ENCODE measurements around the gene OR8B12. TPM values are rescaled to one million over a fixed set of nuclear protein-coding genes. Genes with fewer than 3 reads are reported as not detected.

The OR8B12 gene
- total and polyA plus RNA-seq, 10 of the 15 experiments (the other 5 are each of a cell fraction or from before 2014, with no cell fraction given) = not detected

DNA sequence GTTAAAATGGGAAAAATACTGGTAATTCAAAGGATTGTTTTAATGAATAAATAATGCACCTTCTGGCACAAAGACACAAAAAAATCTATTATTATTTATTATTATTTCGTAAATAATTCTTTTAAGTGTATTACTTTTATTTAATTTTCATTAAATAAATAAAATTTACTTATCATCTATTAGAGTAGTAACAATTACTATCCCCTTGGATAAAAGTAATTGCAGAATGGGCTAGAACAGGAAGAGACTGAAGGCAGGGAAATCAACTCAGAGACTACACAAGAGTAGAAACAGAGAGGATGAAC lies 23.0 kb downstream of the OR8B12 start:
- in situ Hi-C loops (cut with MboI) (no loop called here), intact Hi-C loops (cut with micrococcal nuclease; ENCODE audit: unreplicated experiment) (no loop called here)
- no peaks in the 10 kb centered on the region for H3K9me3 ChIP-seq (replicated peaks; ENCODE audit: control insufficient read depth, insufficient read depth, low read length)
- H4K20me1 ChIP-seq (ENCODE audit: control insufficient read depth, insufficient read depth) = no peaks in the 10 kb centered on the region
- no peak overlapping the region for H3K9ac ChIP-seq (ENCODE audit: control insufficient read depth, insufficient read depth, low read length)
- BruUV-seq (replicated peaks) = no TSS peak
- POLR2A ChIA-PET = no interaction called here
- no peaks in the 10 kb centered on the region for H3K4me1 ChIP-seq (ENCODE audit: control insufficient read depth, insufficient read depth, low read length)
- SMC1A ChIA-PET (ENCODE audit: uncharacterized antibody, unreplicated experiment) = no interaction called here
- CTCF ChIA-PET = interaction anchor here (0.6 kb wide), 1 partner anchor 50 kb away, joined by 3 read pairs; no protein-coding TSS in a partner anchor
- H3K4me2 ChIP-seq (ENCODE audit: control insufficient read depth, insufficient read depth) = no peak overlapping the region
- 0% methylated on average over 1 of the region's 1 CpG for WGBS (ENCODE audit: insufficient coverage, insufficient replicate concordance, low lambda C conversion rate, missing lambda C conversion rate)
- H2AFZ ChIP-seq (ENCODE audit: control insufficient read depth, low read depth, low read length) = no peak overlapping the region
- no peak overlapping the region for H3K4me3 ChIP-seq
- H3K27me3 ChIP-seq (replicated peaks in 1 of 2; ENCODE audit: control insufficient read depth in 2 of 2, insufficient read depth in 2 of 2, low read length in 1 of 2) = peaks cover 0 to 6% of the 10 kb centered on the region in 2 experiments; a peak in 1 of 4 replicates
- DNase-seq (ENCODE audit: low read depth, low spot score) (no peak), ATAC-seq (no peak), FAIRE-seq (no peak)
- no peak overlapping the region for H3K27ac ChIP-seq (ENCODE audit: control insufficient read depth, insufficient read depth)
- H3K36me3 ChIP-seq (ENCODE audit: control insufficient read depth in 2 of 2, insufficient read depth in 2 of 2, low read length in 1 of 2) = no peaks in the 10 kb centered on the region
- RAD21 ChIA-PET (ENCODE audit: unreplicated experiment) = no interaction called here
- no peaks in the 10 kb centered on the region for H3K79me2 ChIP-seq (ENCODE audit: control insufficient read depth, insufficient read depth, low read length)
- TF ChIP-seq WRNIP1 (IDR thresholded peaks at IDR 0.05; ENCODE audit: borderline replicate concordance, low read depth, low read length) (no peak), FOXM1 (IDR thresholded peaks at IDR 0.05; ENCODE audit: low read depth, low read length) (no peak), CBX3 (IDR thresholded peaks at IDR 0.05; ENCODE audit: borderline replicate concordance, low read depth) (no peak), TBL1XR1 (IDR thresholded peaks at IDR 0.05; ENCODE audit: low read depth, low read length) (no peak), ZNF217 (IDR thresholded peaks at IDR 0.05) (no peak), TARDBP (IDR thresholded peaks at IDR 0.05; ENCODE audit: borderline replicate concordance) (no peak), IKZF2 (IDR thresholded peaks at IDR 0.05) (no peak), MXI1 (IDR thresholded peaks at IDR 0.05; ENCODE audit: low read depth, low read length) (no peak), TCF12 (IDR thresholded peaks at IDR 0.05; ENCODE audit: low read depth, low read length) (no peak), MTA2 (IDR thresholded peaks at IDR 0.05; ENCODE audit: low read depth) (no peak), SIX5 (IDR thresholded peaks at IDR 0.05; ENCODE audit: low read depth, low read length, severe bottlenecking) (no peak)
- TF ChIP-seq, protein P1, sequence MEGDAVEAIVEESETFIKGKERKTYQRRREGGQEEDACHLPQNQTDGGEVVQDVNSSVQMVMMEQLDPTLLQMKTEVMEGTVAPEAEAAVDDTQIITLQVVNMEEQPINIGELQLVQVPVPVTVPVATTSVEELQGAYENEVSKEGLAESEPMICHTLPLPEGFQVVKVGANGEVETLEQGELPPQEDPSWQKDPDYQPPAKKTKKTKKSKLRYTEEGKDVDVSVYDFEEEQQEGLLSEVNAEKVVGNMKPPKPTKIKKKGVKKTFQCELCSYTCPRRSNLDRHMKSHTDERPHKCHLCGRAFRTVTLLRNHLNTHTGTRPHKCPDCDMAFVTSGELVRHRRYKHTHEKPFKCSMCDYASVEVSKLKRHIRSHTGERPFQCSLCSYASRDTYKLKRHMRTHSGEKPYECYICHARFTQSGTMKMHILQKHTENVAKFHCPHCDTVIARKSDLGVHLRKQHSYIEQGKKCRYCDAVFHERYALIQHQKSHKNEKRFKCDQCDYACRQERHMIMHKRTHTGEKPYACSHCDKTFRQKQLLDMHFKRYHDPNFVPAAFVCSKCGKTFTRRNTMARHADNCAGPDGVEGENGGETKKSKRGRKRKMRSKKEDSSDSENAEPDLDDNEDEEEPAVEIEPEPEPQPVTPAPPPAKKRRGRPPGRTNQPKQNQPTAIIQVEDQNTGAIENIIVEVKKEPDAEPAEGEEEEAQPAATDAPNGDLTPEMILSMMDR (IDR thresholded peaks at IDR 0.05 in 2 of 3, conservative IDR thresholded peaks at IDR 0.05 in 1 of 3; ENCODE audit: control insufficient read depth in 2 of 3, extremely low read depth in 1 of 3, insufficient read depth in 1 of 3, low read depth in 3 of 3, low read length in 3 of 3) = no peak
- TF ChIP-seq, protein P2, sequence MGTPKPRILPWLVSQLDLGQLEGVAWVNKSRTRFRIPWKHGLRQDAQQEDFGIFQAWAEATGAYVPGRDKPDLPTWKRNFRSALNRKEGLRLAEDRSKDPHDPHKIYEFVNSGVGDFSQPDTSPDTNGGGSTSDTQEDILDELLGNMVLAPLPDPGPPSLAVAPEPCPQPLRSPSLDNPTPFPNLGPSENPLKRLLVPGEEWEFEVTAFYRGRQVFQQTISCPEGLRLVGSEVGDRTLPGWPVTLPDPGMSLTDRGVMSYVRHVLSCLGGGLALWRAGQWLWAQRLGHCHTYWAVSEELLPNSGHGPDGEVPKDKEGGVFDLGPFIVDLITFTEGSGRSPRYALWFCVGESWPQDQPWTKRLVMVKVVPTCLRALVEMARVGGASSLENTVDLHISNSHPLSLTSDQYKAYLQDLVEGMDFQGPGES (IDR thresholded peaks at IDR 0.05) = no peak
- TF ChIP-seq, protein P3, sequence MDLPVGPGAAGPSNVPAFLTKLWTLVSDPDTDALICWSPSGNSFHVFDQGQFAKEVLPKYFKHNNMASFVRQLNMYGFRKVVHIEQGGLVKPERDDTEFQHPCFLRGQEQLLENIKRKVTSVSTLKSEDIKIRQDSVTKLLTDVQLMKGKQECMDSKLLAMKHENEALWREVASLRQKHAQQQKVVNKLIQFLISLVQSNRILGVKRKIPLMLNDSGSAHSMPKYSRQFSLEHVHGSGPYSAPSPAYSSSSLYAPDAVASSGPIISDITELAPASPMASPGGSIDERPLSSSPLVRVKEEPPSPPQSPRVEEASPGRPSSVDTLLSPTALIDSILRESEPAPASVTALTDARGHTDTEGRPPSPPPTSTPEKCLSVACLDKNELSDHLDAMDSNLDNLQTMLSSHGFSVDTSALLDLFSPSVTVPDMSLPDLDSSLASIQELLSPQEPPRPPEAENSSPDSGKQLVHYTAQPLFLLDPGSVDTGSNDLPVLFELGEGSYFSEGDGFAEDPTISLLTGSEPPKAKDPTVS (IDR thresholded peaks at IDR 0.05; ENCODE audit: low read depth, low read length) = no peak
- TF ChIP-seq, protein P4, sequence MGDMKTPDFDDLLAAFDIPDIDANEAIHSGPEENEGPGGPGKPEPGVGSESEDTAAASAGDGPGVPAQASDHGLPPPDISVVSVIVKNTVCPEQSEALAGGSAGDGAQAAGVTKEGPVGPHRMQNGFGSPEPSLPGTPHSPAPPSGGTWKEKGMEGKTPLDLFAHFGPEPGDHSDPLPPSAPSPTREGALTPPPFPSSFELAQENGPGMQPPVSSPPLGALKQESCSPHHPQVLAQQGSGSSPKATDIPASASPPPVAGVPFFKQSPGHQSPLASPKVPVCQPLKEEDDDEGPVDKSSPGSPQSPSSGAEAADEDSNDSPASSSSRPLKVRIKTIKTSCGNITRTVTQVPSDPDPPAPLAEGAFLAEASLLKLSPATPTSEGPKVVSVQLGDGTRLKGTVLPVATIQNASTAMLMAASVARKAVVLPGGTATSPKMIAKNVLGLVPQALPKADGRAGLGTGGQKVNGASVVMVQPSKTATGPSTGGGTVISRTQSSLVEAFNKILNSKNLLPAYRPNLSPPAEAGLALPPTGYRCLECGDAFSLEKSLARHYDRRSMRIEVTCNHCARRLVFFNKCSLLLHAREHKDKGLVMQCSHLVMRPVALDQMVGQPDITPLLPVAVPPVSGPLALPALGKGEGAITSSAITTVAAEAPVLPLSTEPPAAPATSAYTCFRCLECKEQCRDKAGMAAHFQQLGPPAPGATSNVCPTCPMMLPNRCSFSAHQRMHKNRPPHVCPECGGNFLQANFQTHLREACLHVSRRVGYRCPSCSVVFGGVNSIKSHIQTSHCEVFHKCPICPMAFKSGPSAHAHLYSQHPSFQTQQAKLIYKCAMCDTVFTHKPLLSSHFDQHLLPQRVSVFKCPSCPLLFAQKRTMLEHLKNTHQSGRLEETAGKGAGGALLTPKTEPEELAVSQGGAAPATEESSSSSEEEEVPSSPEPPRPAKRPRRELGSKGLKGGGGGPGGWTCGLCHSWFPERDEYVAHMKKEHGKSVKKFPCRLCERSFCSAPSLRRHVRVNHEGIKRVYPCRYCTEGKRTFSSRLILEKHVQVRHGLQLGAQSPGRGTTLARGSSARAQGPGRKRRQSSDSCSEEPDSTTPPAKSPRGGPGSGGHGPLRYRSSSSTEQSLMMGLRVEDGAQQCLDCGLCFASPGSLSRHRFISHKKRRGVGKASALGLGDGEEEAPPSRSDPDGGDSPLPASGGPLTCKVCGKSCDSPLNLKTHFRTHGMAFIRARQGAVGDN (IDR thresholded peaks at IDR 0.05) = no peak

Measured in GM12878 (cell line).